GM19328 (cell line): ENCODE data around the gene ADAM19.

Source experiments
- ATAC-seq: cut with Tn5 transposase; IDR thresholded peaks from one replicate; pipeline ENCODE4 v1.9.1; 2021; ENCODE audit warnings: mild to moderate bottlenecking, moderate library complexity; ENCODE audit not compliant: unreplicated experiment

The ADAM19 gene

GRCh38 chr5:157597277-157597676 is 21.7 kb upstream of the ADAM19 start:
- ATAC-seq: no peak

- ATAC-seq: peak; percentile 78
Observed at GRCh38 chr5:157596487-157596886, 20.9 kb upstream of the ADAM19 start.

- ATAC-seq: no peak
Observed at GRCh38 chr5:157594675-157595459, 19.3 kb upstream of the ADAM19 start.

GRCh38 chr5:157594257-157594656 is 18.7 kb upstream of the ADAM19 start:
- no peak for ATAC-seq

- no peak for ATAC-seq
Observed at GRCh38 chr5:157593052-157593757, 17.6 kb upstream of the ADAM19 start.

GRCh38 chr5:157592594-157592993 is 17.0 kb upstream of the ADAM19 start:
- ATAC-seq: no peak

- no peak for ATAC-seq
Observed at GRCh38 chr5:157590478-157590877, 14.9 kb upstream of the ADAM19 start.

GRCh38 chr5:157584628-157585027 is 9.1 kb upstream of the ADAM19 start:
- no peak for ATAC-seq

GRCh38 chr5:157582731-157583620 is 7.4 kb upstream of the ADAM19 start:
- peak; percentile 57 for ATAC-seq

- no peak for ATAC-seq
Observed at GRCh38 chr5:157581901-157582300, 6.3 kb upstream of the ADAM19 start.

GRCh38 chr5:157578079-157578780 is 2.7 kb upstream of the ADAM19 start:
- no peak for ATAC-seq

GRCh38 chr5:157576678-157577077 is 1.1 kb upstream of the ADAM19 start:
- no peak for ATAC-seq

- ATAC-seq: no peak
Observed at GRCh38 chr5:157574456-157575380, 857 bp downstream of the ADAM19 start.

GRCh38 chr5:157571357-157571827 is 4.2 kb downstream of the ADAM19 start:
- peak; percentile 87 for ATAC-seq

GRCh38 chr5:157570531-157571200 is 4.9 kb downstream of the ADAM19 start:
- ATAC-seq: peak; percentile 2

GRCh38 chr5:157568720-157569119 is 6.9 kb downstream of the ADAM19 start:
- no peak for ATAC-seq

GRCh38 chr5:157568222-157568621 is 7.4 kb downstream of the ADAM19 start:
- no peak for ATAC-seq

GRCh38 chr5:157566902-157567489 is 8.6 kb downstream of the ADAM19 start:
- ATAC-seq: no peak
